Ishikawa (cell line): Measurements from ENCODE around the gene AKAP7.
A peak's percentile ranks its signal among the peaks of the same experiment; 100 is the strongest.

Experiments used
- CEBPB ChIP-seq: IDR thresholded peaks from 2 replicates; pipeline ENCODE4 v1.6.1; 2012
- CREB1 ChIP-seq: IDR thresholded peaks from 2 replicates; pipeline ENCODE4 v1.6.1; 2012; ENCODE audit warnings: low read depth
- EGR1 ChIP-seq: IDR thresholded peaks from 2 replicates; pipeline ENCODE4 v1.6.1; 2012
- EP300 ChIP-seq: IDR thresholded peaks from 2 replicates; pipeline ENCODE4 v1.6.1; 2012; ENCODE audit warnings: borderline replicate concordance
- FOXM1 ChIP-seq: IDR thresholded peaks from 2 replicates; pipeline ENCODE4 v1.6.1; 2012; ENCODE audit warnings: low read depth, borderline replicate concordance
- MAX ChIP-seq: IDR thresholded peaks from 2 replicates; pipeline ENCODE4 v1.6.1; 2012
- NFIC ChIP-seq: IDR thresholded peaks from 2 replicates; pipeline ENCODE4 v1.6.1; 2012
- RAD21 ChIP-seq: IDR thresholded peaks from 2 replicates; pipeline ENCODE4 v1.6.1; 2012; ENCODE audit warnings: low read depth
- REST ChIP-seq: IDR thresholded peaks from 2 replicates; pipeline ENCODE4 v1.6.1; 2012; ENCODE audit warnings: low read depth, mild to moderate bottlenecking
- TAF1 ChIP-seq: IDR thresholded peaks from 2 replicates; pipeline ENCODE4 v1.6.1; 2012; ENCODE audit warnings: low read depth, mild to moderate bottlenecking
- TCF12 ChIP-seq: IDR thresholded peaks from 2 replicates; pipeline ENCODE4 v1.6.1; 2012; ENCODE audit warnings: low read depth
- TEAD4 ChIP-seq: IDR thresholded peaks from 2 replicates; pipeline ENCODE4 v1.6.1; 2012
- USF1 ChIP-seq: IDR thresholded peaks from 2 replicates; pipeline ENCODE4 v1.6.1; 2012
- YY1 ChIP-seq: IDR thresholded peaks from 2 replicates; pipeline ENCODE4 v1.6.1; 2012; ENCODE audit warnings: low read depth
- ZBTB7A ChIP-seq: IDR thresholded peaks from 2 replicates; pipeline ENCODE4 v1.6.1; 2012; ENCODE audit warnings: low read depth

The AKAP7 gene

GRCh38 chr6:131161987-131162386, 26.7 kb downstream of the AKAP7 start:
- TF ChIP-seq YY1: no peak
- TF ChIP-seq USF1: no peak
- TF ChIP-seq FOXM1: no peak

GRCh38 chr6:131163886-131164285, 28.6 kb downstream of the AKAP7 start:
- TF ChIP-seq USF1 (no peak), TEAD4 (no peak), EGR1 (no peak), YY1 (no peak), FOXM1 (no peak), EP300 (no peak), CEBPB (no peak), MAX (no peak), CREB1 (no peak), TCF12 (no peak), NFIC (no peak), TAF1 (no peak), RAD21 (no peak), REST (no peak), ZBTB7A (no peak)

- TF ChIP-seq REST: no peak
These were observed 29.2 kb downstream of the AKAP7 start for GRCh38 chr6:131164506-131164905.

- peak; percentile 30; the same call in 1 of the 2 replicates for TF ChIP-seq RAD21
- no peak for TF ChIP-seq ZBTB7A
These were observed 32.5 kb downstream of the AKAP7 start for GRCh38 chr6:131167773-131168172.

- no peak for TF ChIP-seq EGR1
- no peak for TF ChIP-seq ZBTB7A
- no peak for TF ChIP-seq FOXM1
- no peak for TF ChIP-seq USF1
- TF ChIP-seq TEAD4: no peak
These were observed 34.3 kb downstream of the AKAP7 start for GRCh38 chr6:131169613-131170012.

- no peak for TF ChIP-seq CEBPB
- no peak for TF ChIP-seq USF1
- no peak for TF ChIP-seq TEAD4
- no peak for TF ChIP-seq YY1
- no peak for TF ChIP-seq REST
- TF ChIP-seq ZBTB7A: no peak
- TF ChIP-seq RAD21: no peak
- no peak for TF ChIP-seq EGR1
- no peak for TF ChIP-seq FOXM1
These were observed 37.0 kb downstream of the AKAP7 start for GRCh38 chr6:131172222-131172621.
